ENCODE measurements around the gene CRELD2. TPM values are rescaled to one million over a fixed set of nuclear protein-coding genes. Genes with fewer than 3 reads are reported as not detected.
A peak's percentile ranks its signal among the peaks of the same experiment; 100 is the strongest.

CRELD2 gene
- total and polyA plus RNA-seq, 2 of the 13 experiments (the other 11 are each of a cell fraction or from before 2014, with no cell fraction given) = 17.2 to 44.7 TPM

GRCh38 chr22:49966774-49967705 is 48.6 kb downstream of the CRELD2 start (continued):
- TF ChIP-seq ZNF577 (CRISPR knock-in tag; IDR thresholded peaks at IDR 0.05; ENCODE audit: borderline replicate concordance, low read depth) (no peak), DMTF1 (CRISPR knock-in tag; IDR thresholded peaks at IDR 0.05) (no peak), BHLHE40 (IDR thresholded peaks at IDR 0.05; ENCODE audit: low read length) (no peak), HBP1 (CRISPR knock-in tag; IDR thresholded peaks at IDR 0.05; ENCODE audit: low read depth) (no peak; the same call in 1 of the 2 replicates), ARID3A (IDR thresholded peaks at IDR 0.05; ENCODE audit: low read depth, low read length) (0 out of 2 replicates have a peak, but pooled peaks have one; percentile 3), ZNF740 (CRISPR knock-in tag; IDR thresholded peaks at IDR 0.05) (no peak), ZNF3 (CRISPR knock-in tag; IDR thresholded peaks at IDR 0.05) (no peak), SP4 (CRISPR knock-in tag; IDR thresholded peaks at IDR 0.05) (no peak; the same call in 1 of the 2 replicates), ZNF12 (CRISPR knock-in tag; IDR thresholded peaks at IDR 0.05) (0 out of 2 replicates have a peak, but pooled peaks have one; percentile 31), TRIM22 (IDR thresholded peaks at IDR 0.05) (no peak), HNRNPL (IDR thresholded peaks at IDR 0.05; ENCODE audit: low read depth, low read length) (peak; percentile 93), THYN1 (CRISPR knock-in tag; IDR thresholded peaks at IDR 0.05; ENCODE audit: borderline replicate concordance, low read depth) (no peak), ZMAT5 (CRISPR knock-in tag; IDR thresholded peaks at IDR 0.05; ENCODE audit: borderline replicate concordance, low read depth) (no peak), ETV6 (CRISPR knock-in tag; conservative IDR thresholded peaks at IDR 0.05) (no peak)

All from HepG2 (cell line).